ENCODE data around the gene SYTL5.

GRCh38 chrX:38036466-38036865, 30.1 kb downstream of the SYTL5 start:
- no peak for TF ChIP-seq POLR2AphosphoS5 (IDR thresholded peaks at IDR 0.05; ENCODE audit: low read depth, low read length)
- no peak for TF ChIP-seq POLR2A (IDR thresholded peaks at IDR 0.05; ENCODE audit: low read depth, low read length)
